Liver (tissue), 9 donors: ENCODE measurements around the gene PRRT1B. TPM values are rescaled to one million over a fixed set of nuclear protein-coding genes. Genes with fewer than 3 reads are reported as not detected.

Experiments
- DNase-seq: peaks from one replicate; pipeline ENCODE4 v3.0.0-alpha.2; 2017; ENCODE audit warnings: low spot score
- H3K27ac ChIP-seq, 2 donors: one replicate each; pipeline ENCODE4 v1.7.0; 2013; ENCODE audit warnings: inconsistent platforms in 2 of 2, low read length in 2 of 2, control low read depth in 1 of 2, low read depth in 1 of 2, mild to moderate bottlenecking in 1 of 2
- H3K27me3 ChIP-seq, 4 donors: one replicate each; pipeline versions ENCODE4 v1.6.1 to v1.7.0; 2013; ENCODE audit warnings: low read length in 3 of 4, inconsistent platforms in 1 of 4, mild to moderate bottlenecking in 1 of 4, moderate library complexity in 1 of 4; ENCODE audit not compliant: control insufficient read depth in 4 of 4, insufficient read depth in 4 of 4
- H3K36me3 ChIP-seq, 4 donors: one replicate each; pipeline versions ENCODE4 v1.6.1 to v1.7.0; 2013; ENCODE audit warnings: low read length in 3 of 4, mild to moderate bottlenecking in 3 of 4, low read depth in 1 of 4, moderate library complexity in 1 of 4; ENCODE audit not compliant: control insufficient read depth in 4 of 4, insufficient read depth in 3 of 4
- H3K4me1 ChIP-seq, 4 donors: one replicate each; pipeline versions ENCODE4 v1.6.1 to v1.7.0; 2013; ENCODE audit warnings: low read length in 3 of 4, mild to moderate bottlenecking in 3 of 4, moderate library complexity in 1 of 4; ENCODE audit not compliant: control insufficient read depth in 4 of 4, insufficient read depth in 4 of 4
- H3K4me3 ChIP-seq, 3 donors: one replicate each; pipeline versions ENCODE4 v1.6.1 to v1.7.0; 2013; ENCODE audit warnings: low read length in 3 of 3, control low read depth in 1 of 3, low read depth in 1 of 3, mild to moderate bottlenecking in 1 of 3
- H3K9ac ChIP-seq, 2 donors: one replicate each; pipeline ENCODE4 v1.7.0; 2013; ENCODE audit warnings: low read length in 2 of 2, mild to moderate bottlenecking in 2 of 2, moderate library complexity in 2 of 2, control low read depth in 1 of 2, low read depth in 1 of 2
- H3K9me3 ChIP-seq, 4 donors: one replicate each; pipeline versions ENCODE4 v1.6.1 to v1.7.0; 2013; ENCODE audit warnings: low read length in 3 of 4; ENCODE audit not compliant: control insufficient read depth in 4 of 4
- CTCF ChIP-seq: fragments of 150-350 bp; IDR thresholded peaks from 2 replicates; pipeline ENCODE4 v1.5.1; 2017; ENCODE audit warnings: improper control_type of control experiment, low read depth, low read length; ENCODE audit not compliant: missing input control
- EGR1 ChIP-seq, 2 donors: IDR thresholded peaks; 2 replicates each; pipeline ENCODE4 v1.6.1; 2016 to 2018; ENCODE audit warnings: antibody characterized with exemption in 2 of 2, low read depth in 2 of 2
- FOXA1 ChIP-seq: IDR thresholded peaks from 2 replicates; pipeline ENCODE4 v1.6.1; 2016; ENCODE audit warnings: antibody characterized with exemption
- FOXA2 ChIP-seq: IDR thresholded peaks from 2 replicates; pipeline ENCODE4 v1.6.1; 2016; ENCODE audit warnings: antibody characterized with exemption
- GABPA ChIP-seq, 2 donors: IDR thresholded peaks in 1 of 2; conservative IDR thresholded peaks in 1 of 2; 2 replicates each; pipeline ENCODE4 v1.6.1; 2016; ENCODE audit warnings: antibody characterized with exemption in 2 of 2, mild to moderate bottlenecking in 1 of 2, moderate library complexity in 1 of 2
- HNF4A ChIP-seq, 2 donors: conservative IDR thresholded peaks; 2 replicates each; pipeline ENCODE4 v1.6.1; 2016; ENCODE audit warnings: antibody characterized with exemption in 2 of 2, mild to moderate bottlenecking in 2 of 2
- HNF4G ChIP-seq: IDR thresholded peaks from 2 replicates; pipeline ENCODE4 v1.6.1; 2016; ENCODE audit warnings: antibody characterized with exemption
- JUND ChIP-seq, 2 donors: IDR thresholded peaks; 2 replicates each; pipeline ENCODE4 v1.6.1; 2016; ENCODE audit warnings: antibody characterized with exemption in 2 of 2
- MAX ChIP-seq: IDR thresholded peaks from 2 replicates; pipeline ENCODE4 v1.6.1; 2016; ENCODE audit warnings: antibody characterized with exemption
- NR2F2 ChIP-seq: IDR thresholded peaks from 2 replicates; pipeline ENCODE4 v1.6.1; 2016; ENCODE audit warnings: antibody characterized with exemption
- RAD21 ChIP-seq, 2 donors: IDR thresholded peaks; 2 replicates each; pipeline ENCODE4 v1.6.1; 2016; ENCODE audit warnings: antibody characterized with exemption in 2 of 2, mild to moderate bottlenecking in 2 of 2
- RXRA ChIP-seq, 2 donors: IDR thresholded peaks; 2 replicates each; pipeline ENCODE4 v1.6.1; 2017 to 2018; ENCODE audit warnings: antibody characterized with exemption in 2 of 2, mild to moderate bottlenecking in 1 of 2
- SP1 ChIP-seq: IDR thresholded peaks from 2 replicates; pipeline ENCODE4 v1.6.1; 2018; ENCODE audit warnings: antibody characterized with exemption, mild to moderate bottlenecking
- TAF1 ChIP-seq: conservative IDR thresholded peaks from 2 replicates; pipeline ENCODE4 v1.6.1; 2016; ENCODE audit warnings: antibody characterized with exemption, mild to moderate bottlenecking
- YY1 ChIP-seq: IDR thresholded peaks from 2 replicates; pipeline ENCODE4 v1.6.1; 2016; ENCODE audit warnings: antibody characterized with exemption, mild to moderate bottlenecking
- ZBTB33 ChIP-seq: IDR thresholded peaks from 2 replicates; pipeline ENCODE4 v1.6.1; 2016; ENCODE audit warnings: antibody characterized with exemption
- WGBS: extraction: QIAGEN DNeasy Blood & Tissue Kit; methylation state at CpG from one replicate; pipeline ENCODE4 v1.1.7; 2013; 5-methylcytosine and 5-hydroxymethylcytosine counted together
- polyA plus RNA-seq, 2 donors: library from polyadenylated mRNA; stranded (reverse) in 1 of 2; unstranded in 1 of 2; fragments of 200-250 nt in 1 of 2; fragments of >200 nt in 1 of 2; fragmentation: Nextera tagmentation in 1 of 2; extraction: Ambion mirVana in 1 of 2; gene quantifications; one replicate each; pipeline versions ENCODE4 v1.2.1 to v1.2.3, GENCODE V29; 2013 to 2015
- total RNA-seq, 2 donors: library from RNA; depleted of rRNA; stranded (reverse); fragments of >200 nt; gene quantifications; one replicate each; pipeline ENCODE4 v1.2.3, GENCODE V29; 2014
- TF ChIP-seq, protein P1 (sequence below): IDR thresholded peaks from 2 replicates; pipeline ENCODE4 v1.6.1; 2016; ENCODE audit warnings: antibody characterized with exemption, mild to moderate bottlenecking
- TF ChIP-seq, protein P2 (sequence below): IDR thresholded peaks from 2 replicates; pipeline ENCODE4 v1.6.1; 2016; ENCODE audit warnings: antibody characterized with exemption
- donor health status: healthy.
- donor health status: healthy.
- donor health status: healthy.
- donor health status: healthy.
- donor health status: healthy.

Gene PRRT1B
- total and polyA plus RNA-seq, 4 donors = 0.15 to 1.9 (median 1.4) TPM

DNA sequence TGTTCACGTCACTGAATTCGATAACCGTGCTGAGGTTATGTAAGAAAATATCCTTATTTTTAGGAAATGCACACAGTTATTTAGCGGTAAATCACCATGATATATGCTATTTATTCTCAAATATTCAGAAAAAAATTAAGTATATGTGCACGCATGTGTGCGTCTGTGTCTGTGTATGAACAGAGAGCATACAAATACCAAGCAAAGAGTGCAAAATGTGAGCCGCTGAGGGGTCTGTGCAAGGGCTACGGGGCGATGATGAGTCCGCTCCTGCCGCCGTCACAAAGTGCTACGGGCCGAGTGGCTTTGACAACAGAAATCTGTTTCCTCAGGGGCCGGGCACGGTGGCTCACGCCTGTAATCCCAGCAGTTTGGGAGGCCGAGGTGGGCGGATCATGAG, 7.4 kb upstream of the PRRT1B start:
- DNase-seq = no peak
- WGBS = 97% methylated on average over 19 of the region's 19 CpGs
- no peak overlapping the region for H3K27ac ChIP-seq
- H3K36me3 ChIP-seq = no peaks in the 10 kb centered on the region
- H3K9ac ChIP-seq = no peak overlapping the region
- H3K4me1 ChIP-seq = peaks cover 0 to 13% (median 12%) of the 10 kb centered on the region in 4 donors
- no peak overlapping the region for H3K4me3 ChIP-seq
- no peaks in the 10 kb centered on the region for H3K27me3 ChIP-seq
- H3K9me3 ChIP-seq = no peaks in the 10 kb centered on the region
- TF ChIP-seq FOXA1 (no peak), FOXA2 (no peak), RXRA (IDR thresholded peaks at IDR 0.05) (no peak), YY1 (no peak), JUND (IDR thresholded peaks at IDR 0.05) (no peak), CTCF (no peak), EGR1 (IDR thresholded peaks at IDR 0.05; ENCODE audit: low read depth in 2 of 2) (no peak), HNF4A (conservative IDR thresholded peaks at IDR 0.05) (no peak), RAD21 (IDR thresholded peaks at IDR 0.05) (no peak), MAX (no peak), TAF1 (no peak), GABPA (IDR thresholded peaks at IDR 0.05 in 1 of 2, conservative IDR thresholded peaks at IDR 0.05 in 1 of 2) (no peak), HNF4G (no peak), NR2F2 (no peak)
- TF ChIP-seq, protein P1, sequence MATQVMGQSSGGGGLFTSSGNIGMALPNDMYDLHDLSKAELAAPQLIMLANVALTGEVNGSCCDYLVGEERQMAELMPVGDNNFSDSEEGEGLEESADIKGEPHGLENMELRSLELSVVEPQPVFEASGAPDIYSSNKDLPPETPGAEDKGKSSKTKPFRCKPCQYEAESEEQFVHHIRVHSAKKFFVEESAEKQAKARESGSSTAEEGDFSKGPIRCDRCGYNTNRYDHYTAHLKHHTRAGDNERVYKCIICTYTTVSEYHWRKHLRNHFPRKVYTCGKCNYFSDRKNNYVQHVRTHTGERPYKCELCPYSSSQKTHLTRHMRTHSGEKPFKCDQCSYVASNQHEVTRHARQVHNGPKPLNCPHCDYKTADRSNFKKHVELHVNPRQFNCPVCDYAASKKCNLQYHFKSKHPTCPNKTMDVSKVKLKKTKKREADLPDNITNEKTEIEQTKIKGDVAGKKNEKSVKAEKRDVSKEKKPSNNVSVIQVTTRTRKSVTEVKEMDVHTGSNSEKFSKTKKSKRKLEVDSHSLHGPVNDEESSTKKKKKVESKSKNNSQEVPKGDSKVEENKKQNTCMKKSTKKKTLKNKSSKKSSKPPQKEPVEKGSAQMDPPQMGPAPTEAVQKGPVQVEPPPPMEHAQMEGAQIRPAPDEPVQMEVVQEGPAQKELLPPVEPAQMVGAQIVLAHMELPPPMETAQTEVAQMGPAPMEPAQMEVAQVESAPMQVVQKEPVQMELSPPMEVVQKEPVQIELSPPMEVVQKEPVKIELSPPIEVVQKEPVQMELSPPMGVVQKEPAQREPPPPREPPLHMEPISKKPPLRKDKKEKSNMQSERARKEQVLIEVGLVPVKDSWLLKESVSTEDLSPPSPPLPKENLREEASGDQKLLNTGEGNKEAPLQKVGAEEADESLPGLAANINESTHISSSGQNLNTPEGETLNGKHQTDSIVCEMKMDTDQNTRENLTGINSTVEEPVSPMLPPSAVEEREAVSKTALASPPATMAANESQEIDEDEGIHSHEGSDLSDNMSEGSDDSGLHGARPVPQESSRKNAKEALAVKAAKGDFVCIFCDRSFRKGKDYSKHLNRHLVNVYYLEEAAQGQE = no peak
- TF ChIP-seq, protein P2, sequence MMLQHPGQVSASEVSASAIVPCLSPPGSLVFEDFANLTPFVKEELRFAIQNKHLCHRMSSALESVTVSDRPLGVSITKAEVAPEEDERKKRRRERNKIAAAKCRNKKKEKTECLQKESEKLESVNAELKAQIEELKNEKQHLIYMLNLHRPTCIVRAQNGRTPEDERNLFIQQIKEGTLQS = no peak

GRCh38 chr9:131539223-131539923, 6.0 kb upstream of the PRRT1B start:
- no peaks in the 10 kb centered on the region for H3K27me3 ChIP-seq
- 91% methylated on average over 7 of the region's 7 CpGs for WGBS
- TF ChIP-seq FOXA1 = no peak
- TF ChIP-seq FOXA2 = no peak
- TF ChIP-seq RAD21 (IDR thresholded peaks at IDR 0.05) = no peak
- TF ChIP-seq ZBTB33 = no peak
- no peak for TF ChIP-seq HNF4G
- no peak for TF ChIP-seq GABPA (IDR thresholded peaks at IDR 0.05 in 1 of 2, conservative IDR thresholded peaks at IDR 0.05 in 1 of 2)
- no peak for TF ChIP-seq SP1
- TF ChIP-seq, protein P1 = no peak
- TF ChIP-seq TAF1 = no peak
- TF ChIP-seq, protein P2 = no peak

More at GRCh38 chr9:131539223-131539923, 6.0 kb upstream of the PRRT1B start:
- Histone ChIP-seq H3K4me3 (no peak overlapping the region), H3K9me3 (peaks cover 0 to 6% (median 2%) of the 10 kb centered on the region in 4 donors), H3K9ac (no peak overlapping the region), H3K4me1 (peaks cover 0 to 9% (median 8%) of the 10 kb centered on the region in 4 donors), H3K27ac (no peak overlapping the region), H3K36me3 (no peaks in the 10 kb centered on the region)
- no peak for DNase-seq
